Endothelial cell of umbilical vein (primary cell): ENCODE measurements around the gene SCN10A.

Experiments
- CTCF ChIP-seq, 2 donors: IDR thresholded peaks; 1 replicate in 1 of 2; 2 replicates in 1 of 2; pipeline ENCODE4 v1.5.1; 2011; ENCODE audit warnings: low read length in 2 of 2, mild to moderate bottlenecking in 2 of 2, moderate library complexity in 2 of 2, control low read depth in 1 of 2, inconsistent platforms in 1 of 2, low read depth in 1 of 2; ENCODE audit not compliant: insufficient read depth in 1 of 2; ENCODE audit errors: extremely low read depth in 1 of 2
- POLR2AphosphoS5 ChIP-seq: IDR thresholded peaks from 2 replicates; pipeline ENCODE4 v1.6.1; 2012; ENCODE audit warnings: low read depth, mild to moderate bottlenecking, control low read depth, low read length, moderate library complexity; ENCODE audit not compliant: insufficient read depth

GRCh38 chr3:38655708-38656300 lies 160.2 kb downstream of the SCN10A start:
- TF ChIP-seq POLR2AphosphoS5, result no peak
- TF ChIP-seq CTCF (IDR thresholded peaks at IDR 0.05; ENCODE audit: extremely low read depth in 1 of 2, insufficient read depth in 1 of 2, low read depth in 1 of 2, low read length in 2 of 2), result peak; percentile 34 to 52
